HCT116 (cell line): Measurements from ENCODE around the gene PGS1. TPM values are rescaled to one million over a fixed set of nuclear protein-coding genes. Genes with fewer than 3 reads are reported as not detected.

Source experiments
- ATAC-seq: fragments of 200-7000 bp; cut with Tn5 transposase; 2 replicates; pipeline ENCODE4 v1.9.1; 2020; ENCODE audit warnings: mild to moderate bottlenecking, moderate library complexity
- BruUV-seq: library from RNA; stranded (reverse); fragments of 400-500 nt; replicated peaks from 2 replicates; lab custom pipeline; 2021; lab: Mats Ljungman, UMichigan
- CTCF ChIA-PET: fragments of 300-600 bp; sonication (Branson Sonifier 250); formaldehyde crosslinking; loops from one replicate; lab custom pipeline; 2021; ENCODE audit warnings: antibody characterized with exemption; lab: Charles Lee
- POLR2A ChIA-PET: fragments of 300-600, 350-600 bp; sonication (Branson Sonifier 250); formaldehyde crosslinking; loops from one replicate; lab custom pipeline; 2021; ENCODE audit warnings: antibody characterized with exemption; lab: Charles Lee
- RAD21 ChIA-PET, 2 experiments: fragments of 300-600 bp; sonication (Branson Sonifier 250); formaldehyde crosslinking; loops; one replicate each; lab custom pipeline; 2023; ENCODE audit warnings: low total read pairs in 2 of 2; ENCODE audit not compliant: uncharacterized antibody in 2 of 2, unreplicated experiment in 2 of 2, low non-redundant PET in 1 of 2; lab: Charles Lee
- DNase-seq: peaks from one replicate; pipeline ENCODE4 v3.0.0-alpha.2; 2010; ENCODE audit warnings: low read depth, low spot score
- H2AFZ ChIP-seq: fragments of 200-600 bp; shearing (Covaris generic), sonication (generic); 2 replicates; pipeline ENCODE4 v1.6.1; 2017; ENCODE audit warnings: low read depth, mixed run types, mixed read lengths, antibody characterized with exemption, low read length; ENCODE audit not compliant: poor library complexity, severe bottlenecking
- H3K27ac ChIP-seq: 2 replicates; pipeline ENCODE4 v1.5.1; 2012; ENCODE audit warnings: low read depth, low read length
- H3K27me3 ChIP-seq: fragments of 200-600 bp; sonication (generic); 2 replicates; pipeline ENCODE4 v1.6.1; 2016; ENCODE audit warnings: mixed run types, low read length, mixed read lengths; ENCODE audit not compliant: insufficient read depth
- H3K36me3 ChIP-seq, 2 experiments: fragments of 200-500 bp in 1 of 2; fragments of 200-600 bp in 1 of 2; sonication (Bioruptor generic) in 1 of 2; sonication (generic) in 1 of 2; 2 replicates each; pipeline versions ENCODE4 v1.5.1 to v1.6.1; 2014 to 2016; ENCODE audit warnings: low read length in 2 of 2, inconsistent platforms in 1 of 2, mixed read lengths in 1 of 2, mixed run types in 1 of 2; ENCODE audit not compliant: insufficient read depth in 2 of 2, control insufficient read depth in 1 of 2
- H3K4me1 ChIP-seq, 2 experiments: fragments of 200-600 bp in 1 of 2; sonication (generic) in 1 of 2; 2 replicates each; pipeline versions ENCODE4 v1.5.1 to v1.6.1; 2012 to 2017; ENCODE audit warnings: low read length in 2 of 2, inconsistent platforms in 1 of 2, mild to moderate bottlenecking in 1 of 2, mixed read lengths in 1 of 2, mixed run types in 1 of 2, moderate library complexity in 1 of 2; ENCODE audit not compliant: insufficient read depth in 2 of 2, control insufficient read depth in 1 of 2
- H3K4me2 ChIP-seq: fragments of 200-600 bp; sonication (generic); 2 replicates; pipeline ENCODE4 v1.6.1; 2017; ENCODE audit warnings: mixed run types, low read length, mixed read lengths
- H3K4me3 ChIP-seq, 2 experiments: fragments of 200-600 bp in 1 of 2; sonication (generic) in 1 of 2; replicated peaks in 1 of 2; 2 replicates each; pipeline ENCODE4 v1.5.1; 2011 to 2016; ENCODE audit warnings: low read length in 2 of 2, control low read depth in 1 of 2, low read depth in 1 of 2, mild to moderate bottlenecking in 1 of 2, mixed read lengths in 1 of 2, mixed run types in 1 of 2
- H3K79me2 ChIP-seq: fragments of 200-600 bp; sonication (generic); 2 replicates; pipeline ENCODE4 v1.6.1; 2017; ENCODE audit warnings: mild to moderate bottlenecking, mixed run types, low read length, moderate library complexity, mixed read lengths; ENCODE audit not compliant: insufficient read depth
- H3K9ac ChIP-seq: fragments of 200-600 bp; sonication (generic); 2 replicates; pipeline ENCODE4 v1.6.1; 2016; ENCODE audit warnings: low read length, mixed read lengths
- H3K9me2 ChIP-seq: fragments of 200-600 bp; sonication (generic), shearing (Covaris generic); 2 replicates; pipeline ENCODE4 v1.6.1; 2017; ENCODE audit warnings: mixed run types, mild to moderate bottlenecking, moderate library complexity; ENCODE audit not compliant: insufficient read depth
- H3K9me3 ChIP-seq, 2 experiments: fragments of 200-500 bp in 1 of 2; fragments of 200-600 bp in 1 of 2; sonication (Bioruptor generic) in 1 of 2; sonication (generic) in 1 of 2; 2 replicates each; pipeline ENCODE4 v1.6.1; 2014 to 2017; ENCODE audit warnings: low read length in 2 of 2, mixed read lengths in 2 of 2, inconsistent platforms in 1 of 2, low read depth in 1 of 2, mild to moderate bottlenecking in 1 of 2, mixed run types in 1 of 2, moderate library complexity in 1 of 2; ENCODE audit not compliant: control insufficient read depth in 1 of 2, insufficient read depth in 1 of 2
- H4K20me1 ChIP-seq: fragments of 200-600 bp; sonication (generic), shearing (Covaris generic); 2 replicates; pipeline ENCODE4 v1.6.1; 2017; ENCODE audit warnings: mixed run types, mild to moderate bottlenecking, moderate library complexity; ENCODE audit not compliant: insufficient read depth
- CBX3 ChIP-seq: IDR thresholded peaks from 2 replicates; pipeline ENCODE4 v1.6.1; 2012; ENCODE audit warnings: low read depth
- CEBPB ChIP-seq: IDR thresholded peaks from 2 replicates; pipeline ENCODE4 v1.6.1; 2012; ENCODE audit warnings: low read depth
- EGR1 ChIP-seq: IDR thresholded peaks from 2 replicates; pipeline ENCODE4 v1.6.1; 2012; ENCODE audit warnings: low read depth
- ELF1 ChIP-seq: IDR thresholded peaks from 2 replicates; pipeline ENCODE4 v1.6.1; 2012; ENCODE audit warnings: low read depth, borderline replicate concordance
- EZH2 ChIP-seq: fragments of 200-600 bp; sonication (generic); IDR thresholded peaks from 2 replicates; pipeline ENCODE4 v1.6.1; 2017; ENCODE audit warnings: antibody characterized with exemption, mixed run types
- EZH2phosphoT487 ChIP-seq: fragments of 200-600 bp; IDR thresholded peaks from 2 replicates; pipeline ENCODE4 v1.6.1; 2018; ENCODE audit warnings: antibody characterized with exemption, borderline replicate concordance
- FOSL1 ChIP-seq: IDR thresholded peaks from 2 replicates; pipeline ENCODE4 v1.6.1; 2012; ENCODE audit warnings: low read depth
- JUND ChIP-seq: IDR thresholded peaks from 2 replicates; pipeline ENCODE4 v1.6.1; 2012
- POLR2A ChIP-seq: IDR thresholded peaks from 2 replicates; pipeline ENCODE4 v1.7.0; 2011; ENCODE audit warnings: borderline replicate concordance; ENCODE audit not compliant: insufficient read depth, insufficient read length; ENCODE audit errors: extremely low read depth
- POLR2AphosphoS5 ChIP-seq: IDR thresholded peaks from 2 replicates; pipeline ENCODE4 v1.6.1; 2011; ENCODE audit warnings: mild to moderate bottlenecking, low read depth, low read length, moderate library complexity
- RAD21 ChIP-seq: IDR thresholded peaks from 2 replicates; pipeline ENCODE4 v1.6.1; 2012; ENCODE audit warnings: low read depth, mild to moderate bottlenecking
- SIN3A ChIP-seq: IDR thresholded peaks from 2 replicates; pipeline ENCODE4 v1.6.1; 2012; ENCODE audit warnings: low read depth
- SP1 ChIP-seq: IDR thresholded peaks from 2 replicates; pipeline ENCODE4 v1.6.1; 2012; ENCODE audit warnings: low read depth
- TCF7L2 ChIP-seq: IDR thresholded peaks from 2 replicates; pipeline ENCODE4 v1.7.0; 2011; ENCODE audit warnings: borderline replicate concordance, inconsistent platforms; ENCODE audit not compliant: insufficient read depth, insufficient read length; ENCODE audit errors: extremely low read depth
- YY1 ChIP-seq: IDR thresholded peaks from 2 replicates; pipeline ENCODE4 v1.6.1; 2011; ENCODE audit warnings: low read length, low read depth, moderate library complexity, mild to moderate bottlenecking; ENCODE audit not compliant: insufficient replicate concordance; ENCODE audit errors: extremely low read depth
- ZNF274 ChIP-seq: fragments of 200-500 bp; sonication (Bioruptor generic); IDR thresholded peaks from 2 replicates; pipeline ENCODE4 v1.6.1; 2014; ENCODE audit warnings: mild to moderate bottlenecking, low read depth, low read length, inconsistent platforms
- intact Hi-C: fragments of 100-400 bp; cut with micrococcal nuclease; formaldehyde crosslinking; loops from 2 replicates; pipeline ENCODE4 v1.10.0; 2022
- total RNA-seq: library from RNA; stranded (reverse); gene quantifications from one replicate; pipeline ENCODE4 v1.2.1, GENCODE V29; 2021; ENCODE audit not compliant: unreplicated experiment
- TF ChIP-seq, protein P1 (sequence below): IDR thresholded peaks from 2 replicates; pipeline ENCODE4 v1.6.1; 2011; ENCODE audit warnings: mild to moderate bottlenecking, low read length, moderate library complexity; ENCODE audit not compliant: insufficient replicate concordance; ENCODE audit errors: extremely low read depth
- TF ChIP-seq, protein P2 (sequence below): IDR thresholded peaks from 2 replicates; pipeline ENCODE4 v1.6.1; 2012
- TF ChIP-seq, protein P3 (sequence below), 3 experiments: fragments of 200-600 bp in 1 of 3; sonication (generic) in 1 of 3; IDR thresholded peaks in 2 of 3; conservative IDR thresholded peaks in 1 of 3; 2 replicates each; pipeline ENCODE4 v1.5.1; 2012 to 2017; ENCODE audit warnings: low read depth in 2 of 3, low read length in 2 of 3, antibody characterized with exemption in 1 of 3, borderline replicate concordance in 1 of 3, control low read depth in 1 of 3, mild to moderate bottlenecking in 1 of 3, mixed read lengths in 1 of 3, mixed run types in 1 of 3, moderate library complexity in 1 of 3; ENCODE audit not compliant: insufficient read depth in 1 of 3
- TF ChIP-seq, protein P4 (sequence below): IDR thresholded peaks from 2 replicates; pipeline ENCODE4 v1.6.1; 2012

PGS1 gene
- total RNA-seq, 1 experiment from 2014 or later = 44.4 TPM

DNA sequence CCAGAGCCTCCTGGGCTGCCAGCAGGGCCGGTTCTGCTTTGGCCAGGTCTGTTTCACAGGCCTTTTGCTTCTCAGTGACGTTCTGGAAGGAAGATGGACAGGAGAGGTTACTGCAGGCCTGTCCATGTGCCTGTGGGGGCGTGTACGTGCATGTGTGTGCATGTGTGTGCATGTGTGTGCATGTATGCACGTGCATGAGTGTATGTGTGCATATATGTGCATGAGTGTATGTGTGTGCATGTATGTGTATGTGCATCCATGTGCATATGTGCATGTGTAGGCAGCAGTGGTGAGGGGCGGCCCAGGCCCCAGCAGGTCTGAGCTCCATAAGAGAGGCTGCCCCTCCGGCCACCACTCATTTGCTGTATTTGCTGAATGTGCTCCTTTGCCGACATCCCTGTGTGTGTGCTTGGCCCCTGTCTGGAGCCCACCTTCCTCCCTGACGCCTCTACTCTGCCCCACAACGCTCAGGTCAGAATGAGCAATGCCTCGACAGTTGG is 81.8 kb downstream of the PGS1 start:
- H3K4me3 ChIP-seq = no peak overlapping the region
- H3K36me3 ChIP-seq = no peaks in the 10 kb centered on the region
- no peak overlapping the region for H3K27ac ChIP-seq
- no peak for ATAC-seq
- no peak for TF ChIP-seq EZH2phosphoT487
- TF ChIP-seq, protein P1, sequence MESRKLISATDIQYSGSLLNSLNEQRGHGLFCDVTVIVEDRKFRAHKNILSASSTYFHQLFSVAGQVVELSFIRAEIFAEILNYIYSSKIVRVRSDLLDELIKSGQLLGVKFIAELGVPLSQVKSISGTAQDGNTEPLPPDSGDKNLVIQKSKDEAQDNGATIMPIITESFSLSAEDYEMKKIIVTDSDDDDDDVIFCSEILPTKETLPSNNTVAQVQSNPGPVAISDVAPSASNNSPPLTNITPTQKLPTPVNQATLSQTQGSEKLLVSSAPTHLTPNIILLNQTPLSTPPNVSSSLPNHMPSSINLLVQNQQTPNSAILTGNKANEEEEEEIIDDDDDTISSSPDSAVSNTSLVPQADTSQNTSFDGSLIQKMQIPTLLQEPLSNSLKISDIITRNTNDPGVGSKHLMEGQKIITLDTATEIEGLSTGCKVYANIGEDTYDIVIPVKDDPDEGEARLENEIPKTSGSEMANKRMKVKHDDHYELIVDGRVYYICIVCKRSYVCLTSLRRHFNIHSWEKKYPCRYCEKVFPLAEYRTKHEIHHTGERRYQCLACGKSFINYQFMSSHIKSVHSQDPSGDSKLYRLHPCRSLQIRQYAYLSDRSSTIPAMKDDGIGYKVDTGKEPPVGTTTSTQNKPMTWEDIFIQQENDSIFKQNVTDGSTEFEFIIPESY = no peak
- TF ChIP-seq, protein P2, sequence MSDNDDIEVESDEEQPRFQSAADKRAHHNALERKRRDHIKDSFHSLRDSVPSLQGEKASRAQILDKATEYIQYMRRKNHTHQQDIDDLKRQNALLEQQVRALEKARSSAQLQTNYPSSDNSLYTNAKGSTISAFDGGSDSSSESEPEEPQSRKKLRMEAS = no peak
- TF ChIP-seq SIN3A = no peak
- TF ChIP-seq CEBPB = no peak
- no peak for TF ChIP-seq EZH2
- TF ChIP-seq CBX3 = no peak
- no peak for TF ChIP-seq YY1
- TF ChIP-seq JUND = no peak
- TF ChIP-seq RAD21 = no peak
- no peak for TF ChIP-seq TCF7L2
- TF ChIP-seq, protein P3, sequence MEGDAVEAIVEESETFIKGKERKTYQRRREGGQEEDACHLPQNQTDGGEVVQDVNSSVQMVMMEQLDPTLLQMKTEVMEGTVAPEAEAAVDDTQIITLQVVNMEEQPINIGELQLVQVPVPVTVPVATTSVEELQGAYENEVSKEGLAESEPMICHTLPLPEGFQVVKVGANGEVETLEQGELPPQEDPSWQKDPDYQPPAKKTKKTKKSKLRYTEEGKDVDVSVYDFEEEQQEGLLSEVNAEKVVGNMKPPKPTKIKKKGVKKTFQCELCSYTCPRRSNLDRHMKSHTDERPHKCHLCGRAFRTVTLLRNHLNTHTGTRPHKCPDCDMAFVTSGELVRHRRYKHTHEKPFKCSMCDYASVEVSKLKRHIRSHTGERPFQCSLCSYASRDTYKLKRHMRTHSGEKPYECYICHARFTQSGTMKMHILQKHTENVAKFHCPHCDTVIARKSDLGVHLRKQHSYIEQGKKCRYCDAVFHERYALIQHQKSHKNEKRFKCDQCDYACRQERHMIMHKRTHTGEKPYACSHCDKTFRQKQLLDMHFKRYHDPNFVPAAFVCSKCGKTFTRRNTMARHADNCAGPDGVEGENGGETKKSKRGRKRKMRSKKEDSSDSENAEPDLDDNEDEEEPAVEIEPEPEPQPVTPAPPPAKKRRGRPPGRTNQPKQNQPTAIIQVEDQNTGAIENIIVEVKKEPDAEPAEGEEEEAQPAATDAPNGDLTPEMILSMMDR (IDR thresholded peaks at IDR 0.05 in 2 of 3, conservative IDR thresholded peaks at IDR 0.05 in 1 of 3; ENCODE audit: borderline replicate concordance in 1 of 3, insufficient read depth in 1 of 3, low read depth in 2 of 3, low read length in 2 of 3) = no peak
- no peak for TF ChIP-seq POLR2A
- no peak for TF ChIP-seq EGR1
- no peak for TF ChIP-seq ZNF274
- no peak for TF ChIP-seq POLR2AphosphoS5
- no peak for TF ChIP-seq SP1
- no peak for TF ChIP-seq ELF1
- no peak for TF ChIP-seq FOSL1
- TF ChIP-seq, protein P4, sequence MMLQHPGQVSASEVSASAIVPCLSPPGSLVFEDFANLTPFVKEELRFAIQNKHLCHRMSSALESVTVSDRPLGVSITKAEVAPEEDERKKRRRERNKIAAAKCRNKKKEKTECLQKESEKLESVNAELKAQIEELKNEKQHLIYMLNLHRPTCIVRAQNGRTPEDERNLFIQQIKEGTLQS = no peak
- H3K79me2 ChIP-seq = no peaks in the 10 kb centered on the region
- no peaks in the 10 kb centered on the region for H4K20me1 ChIP-seq
- CTCF ChIA-PET = interaction anchor here (1.4 kb wide), 1 partner anchor 15 kb away, joined by 4 read pairs; no protein-coding TSS in a partner anchor
- H3K9me2 ChIP-seq = no peaks in the 10 kb centered on the region
- no peaks in the 10 kb centered on the region for H3K9me3 ChIP-seq
- H3K4me2 ChIP-seq = no peak overlapping the region
- H3K4me1 ChIP-seq = no peaks in the 10 kb centered on the region
- no peak for DNase-seq
- no peak overlapping the region for H2AFZ ChIP-seq
- no peaks in the 10 kb centered on the region for H3K27me3 ChIP-seq
- BruUV-seq = no TSS peak
- RAD21 ChIA-PET = no interaction called here
- POLR2A ChIA-PET = no interaction called here
- no peak overlapping the region for H3K9ac ChIP-seq
- intact Hi-C loops = no loop called here
